HG02588 (cell line): Measurements from ENCODE around the gene UBE2C.
"Not testable (repeated sequence)": the region's sequence is repeated elsewhere in the genome, so short reads cannot be mapped to it uniquely, and the experiment has no call there.

ENCODE experiments used
- ATAC-seq: cut with Tn5 transposase; IDR thresholded peaks from one replicate; pipeline ENCODE4 v1.9.1; 2021; ENCODE audit warnings: mild to moderate bottlenecking, moderate library complexity; ENCODE audit not compliant: unreplicated experiment

UBE2C gene

GRCh38 chr20:45812157-45813005 lies at the start of gene UBE2C:
Gene UBE2C (plus strand): TSS chr20:45812644. CDS start chr20:45812696, 52 bp downstream.
- peak; percentile 98 for ATAC-seq

GRCh38 chr20:45764618-45765282 lies 47.7 kb upstream of the UBE2C start:
- ATAC-seq = not testable (repeated sequence)

- no peak for ATAC-seq
Observed at GRCh38 chr20:45765307-45765875, 47.1 kb upstream of the UBE2C start.

- no peak for ATAC-seq
Observed at GRCh38 chr20:45765980-45766379, 46.5 kb upstream of the UBE2C start.

GRCh38 chr20:45768479-45768878 lies 44.0 kb upstream of the UBE2C start:
- no peak for ATAC-seq

GRCh38 chr20:45771182-45771759 lies 41.2 kb upstream of the UBE2C start:
- no peak for ATAC-seq

GRCh38 chr20:45772693-45773092 lies 39.8 kb upstream of the UBE2C start:
- no peak for ATAC-seq

GRCh38 chr20:45774945-45775344 lies 37.5 kb upstream of the UBE2C start:
- ATAC-seq = no peak

GRCh38 chr20:45775411-45775810 lies 37.0 kb upstream of the UBE2C start:
- no peak for ATAC-seq

GRCh38 chr20:45776931-45777330 lies 35.5 kb upstream of the UBE2C start:
- ATAC-seq = no peak

GRCh38 chr20:45779011-45779915 lies 33.2 kb upstream of the UBE2C start:
- no peak for ATAC-seq

GRCh38 chr20:45780159-45780558 lies 32.3 kb upstream of the UBE2C start:
- no peak for ATAC-seq

- no peak for ATAC-seq
Observed at GRCh38 chr20:45781391-45781931, 31.0 kb upstream of the UBE2C start.

GRCh38 chr20:45782890-45783289 lies 29.6 kb upstream of the UBE2C start:
- ATAC-seq = no peak

- no peak for ATAC-seq
Observed at GRCh38 chr20:45783656-45784294, 28.7 kb upstream of the UBE2C start.

- no peak for ATAC-seq
Observed at GRCh38 chr20:45788351-45788750, 24.1 kb upstream of the UBE2C start.

GRCh38 chr20:45792317-45793118 lies 19.9 kb upstream of the UBE2C start:
- ATAC-seq = peak; percentile 12

GRCh38 chr20:45796337-45797065 lies 15.9 kb upstream of the UBE2C start:
- no peak for ATAC-seq
